ENCODE results near the gene DCLK3. TPM values are rescaled to one million over a fixed set of nuclear protein-coding genes. Genes with fewer than 3 reads are reported as not detected.

Gene DCLK3
- total and polyA plus RNA-seq, 5 donors from 2014 or later = not detected

GRCh38 chr3:36679384-36680200, 84.8 kb downstream of the DCLK3 start:
- DNase-seq (no peak), ATAC-seq (ENCODE audit: low read depth in 2 of 2) (no peak)
- Histone ChIP-seq H3K36me3 (ENCODE audit: control insufficient read depth, insufficient read depth, low read length) (no peaks in the 10 kb centered on the region), H3K9me3 (ENCODE audit: control insufficient read depth in 2 of 2, low read length in 2 of 2) (peaks cover 14 to 27% of the 10 kb centered on the region in 2 experiments), H3K4me1 (ENCODE audit: control insufficient read depth, insufficient read depth, low read length, poor library complexity, severe bottlenecking) (no peaks in the 10 kb centered on the region), H3K4me3 (ENCODE audit: low read depth, low read length) (no peak overlapping the region), H3K27ac (ENCODE audit: insufficient read depth, low read length, poor library complexity, severe bottlenecking) (no peak overlapping the region), H3K27me3 (ENCODE audit: control insufficient read depth, insufficient read depth, low read length) (peaks cover 2% of the 10 kb centered on the region)
- Mint-ChIP-seq H3K27me3 (peaks cover 14% of the 10 kb centered on the region), H3K27ac (no peak overlapping the region), H3K4me3 (no peak overlapping the region), H3K9me3 (peaks cover 2 to 34% (median 6%) of the 10 kb centered on the region in 7 donors), H3K36me3 (peaks cover 3% of the 10 kb centered on the region), H3K4me1 (no peaks in the 10 kb centered on the region)

- no peak for ATAC-seq (ENCODE audit: low read depth in 2 of 2)
- H3K4me1 Mint-ChIP-seq = no peaks in the 10 kb centered on the region
- Histone ChIP-seq H3K27me3 (ENCODE audit: control insufficient read depth, insufficient read depth, low read length) (peaks cover 2% of the 10 kb centered on the region), H3K4me1 (ENCODE audit: control insufficient read depth, insufficient read depth, low read length, poor library complexity, severe bottlenecking) (no peaks in the 10 kb centered on the region), H3K4me3 (ENCODE audit: low read depth, low read length) (no peak overlapping the region), H3K9me3 (ENCODE audit: control insufficient read depth in 2 of 2, low read length in 2 of 2) (peaks cover 14 to 27% of the 10 kb centered on the region in 2 experiments), H3K36me3 (ENCODE audit: control insufficient read depth, insufficient read depth, low read length) (no peaks in the 10 kb centered on the region), H3K27ac (ENCODE audit: insufficient read depth, low read length, poor library complexity, severe bottlenecking) (no peak overlapping the region)
- peaks cover 2 to 37% (median 6%) of the 10 kb centered on the region in 7 donors for H3K9me3 Mint-ChIP-seq
- peaks cover 3% of the 10 kb centered on the region for H3K36me3 Mint-ChIP-seq
- peaks cover 8% of the 10 kb centered on the region for H3K27me3 Mint-ChIP-seq
- H3K4me3 Mint-ChIP-seq = no peak overlapping the region
- H3K27ac Mint-ChIP-seq = no peak overlapping the region
- no peak for DNase-seq
These were observed 85.9 kb downstream of the DCLK3 start for GRCh38 chr3:36678216-36679013.

- no peak for DNase-seq
- H3K27me3 Mint-ChIP-seq = peaks cover 4% of the 10 kb centered on the region
- H3K27me3 ChIP-seq (ENCODE audit: control insufficient read depth, insufficient read depth, low read length) = peaks cover 2% of the 10 kb centered on the region
- H3K27ac ChIP-seq (ENCODE audit: insufficient read depth, low read length, poor library complexity, severe bottlenecking) = no peak overlapping the region
- H3K36me3 ChIP-seq (ENCODE audit: control insufficient read depth, insufficient read depth, low read length) = no peaks in the 10 kb centered on the region
- peaks cover 14 to 27% of the 10 kb centered on the region in 2 experiments for H3K9me3 ChIP-seq (ENCODE audit: control insufficient read depth in 2 of 2, low read length in 2 of 2)
- H3K36me3 Mint-ChIP-seq = peaks cover 3% of the 10 kb centered on the region
- H3K4me3 ChIP-seq (ENCODE audit: low read depth, low read length) = no peak overlapping the region
- H3K27ac Mint-ChIP-seq = no peak overlapping the region
- peaks cover 2 to 39% (median 6%) of the 10 kb centered on the region in 7 donors for H3K9me3 Mint-ChIP-seq
- ATAC-seq (ENCODE audit: low read depth in 2 of 2) = no peak
- H3K4me1 ChIP-seq (ENCODE audit: control insufficient read depth, insufficient read depth, low read length, poor library complexity, severe bottlenecking) = no peaks in the 10 kb centered on the region
- H3K4me1 Mint-ChIP-seq = no peaks in the 10 kb centered on the region
- H3K4me3 Mint-ChIP-seq = no peak overlapping the region
These were observed 86.9 kb downstream of the DCLK3 start for GRCh38 chr3:36677331-36678007.

GRCh38 chr3:36674816-36675215, 89.5 kb downstream of the DCLK3 start:
- ATAC-seq (ENCODE audit: low read depth in 2 of 2) (no peak), DNase-seq (no peak)
- H3K36me3 ChIP-seq (ENCODE audit: control insufficient read depth, insufficient read depth, low read length) = no peaks in the 10 kb centered on the region
- H3K27me3 ChIP-seq (ENCODE audit: control insufficient read depth, insufficient read depth, low read length) = peaks cover 2% of the 10 kb centered on the region
- H3K4me1 ChIP-seq (ENCODE audit: control insufficient read depth, insufficient read depth, low read length, poor library complexity, severe bottlenecking) = no peaks in the 10 kb centered on the region
- Mint-ChIP-seq H3K4me1 (no peaks in the 10 kb centered on the region), H3K27ac (no peak overlapping the region), H3K4me3 (no peak overlapping the region), H3K9me3 (peaks cover 0 to 28% (median 5%) of the 10 kb centered on the region in 7 donors), H3K36me3 (peaks cover 3% of the 10 kb centered on the region), H3K27me3 (peaks cover 4% of the 10 kb centered on the region)
- H3K9me3 ChIP-seq (ENCODE audit: control insufficient read depth in 2 of 2, low read length in 2 of 2) = peaks cover 14 to 22% of the 10 kb centered on the region in 2 experiments
- no peak overlapping the region for H3K4me3 ChIP-seq (ENCODE audit: low read depth, low read length)
- H3K27ac ChIP-seq (ENCODE audit: insufficient read depth, low read length, poor library complexity, severe bottlenecking) = no peak overlapping the region

GRCh38 chr3:36669764-36670163, 94.6 kb downstream of the DCLK3 start:
- DNase-seq (no peak), ATAC-seq (ENCODE audit: low read depth in 2 of 2) (no peak)
- no peaks in the 10 kb centered on the region for H3K4me1 Mint-ChIP-seq
- no peak overlapping the region for H3K27ac ChIP-seq (ENCODE audit: insufficient read depth, low read length, poor library complexity, severe bottlenecking)
- H3K27me3 Mint-ChIP-seq = peaks cover 2% of the 10 kb centered on the region
- no peaks in the 10 kb centered on the region for H3K36me3 ChIP-seq (ENCODE audit: control insufficient read depth, insufficient read depth, low read length)
- H3K4me3 ChIP-seq (ENCODE audit: low read depth, low read length) = no peak overlapping the region
- no peaks in the 10 kb centered on the region for H3K9me3 ChIP-seq (ENCODE audit: control insufficient read depth in 2 of 2, low read length in 2 of 2)
- peaks cover 0 to 5% (median 0%) of the 10 kb centered on the region in 7 donors for H3K9me3 Mint-ChIP-seq
- H3K4me3 Mint-ChIP-seq = no peak overlapping the region
- H3K36me3 Mint-ChIP-seq = no peaks in the 10 kb centered on the region
- no peak overlapping the region for H3K27ac Mint-ChIP-seq
- no peaks in the 10 kb centered on the region for H3K4me1 ChIP-seq (ENCODE audit: control insufficient read depth, insufficient read depth, low read length, poor library complexity, severe bottlenecking)
- H3K27me3 ChIP-seq (ENCODE audit: control insufficient read depth, insufficient read depth, low read length) = no peaks in the 10 kb centered on the region

GRCh38 chr3:36666166-36666565, 98.2 kb downstream of the DCLK3 start:
- H3K36me3 Mint-ChIP-seq = no peaks in the 10 kb centered on the region
- ATAC-seq (ENCODE audit: low read depth in 2 of 2) (no peak), DNase-seq (no peak)
- H3K36me3 ChIP-seq (ENCODE audit: control insufficient read depth, insufficient read depth, low read length) = no peaks in the 10 kb centered on the region
- no peaks in the 10 kb centered on the region for H3K9me3 ChIP-seq (ENCODE audit: control insufficient read depth in 2 of 2, low read length in 2 of 2)
- no peak overlapping the region for H3K27ac Mint-ChIP-seq
- H3K27me3 ChIP-seq (ENCODE audit: control insufficient read depth, insufficient read depth, low read length) = no peaks in the 10 kb centered on the region
- H3K27me3 Mint-ChIP-seq = peaks cover 4% of the 10 kb centered on the region
- H3K4me1 Mint-ChIP-seq = no peaks in the 10 kb centered on the region
- no peak overlapping the region for H3K4me3 ChIP-seq (ENCODE audit: low read depth, low read length)
- H3K4me3 Mint-ChIP-seq = no peak overlapping the region
- H3K9me3 Mint-ChIP-seq = peaks cover 0 to under 1% (median 0%) of the 10 kb centered on the region in 7 donors
- no peak overlapping the region for H3K27ac ChIP-seq (ENCODE audit: insufficient read depth, low read length, poor library complexity, severe bottlenecking)
- no peaks in the 10 kb centered on the region for H3K4me1 ChIP-seq (ENCODE audit: control insufficient read depth, insufficient read depth, low read length, poor library complexity, severe bottlenecking)

- no peaks in the 10 kb centered on the region for H3K9me3 ChIP-seq (ENCODE audit: control insufficient read depth in 2 of 2, low read length in 2 of 2)
These were observed 100.6 kb downstream of the DCLK3 start for GRCh38 chr3:36663666-36664291.

More at GRCh38 chr3:36663666-36664291, 100.6 kb downstream of the DCLK3 start:
- Mint-ChIP-seq H3K9me3 (no peaks in the 10 kb centered on the region), H3K4me3 (no peak overlapping the region), H3K4me1 (no peaks in the 10 kb centered on the region), H3K27ac (no peak overlapping the region), H3K36me3 (no peaks in the 10 kb centered on the region), H3K27me3 (peaks cover 4% of the 10 kb centered on the region)
- DNase-seq (no peak), ATAC-seq (ENCODE audit: low read depth in 2 of 2) (no peak)
- Histone ChIP-seq H3K27ac (ENCODE audit: insufficient read depth, low read length, poor library complexity, severe bottlenecking) (no peak overlapping the region), H3K4me1 (ENCODE audit: control insufficient read depth, insufficient read depth, low read length, poor library complexity, severe bottlenecking) (no peaks in the 10 kb centered on the region), H3K36me3 (ENCODE audit: control insufficient read depth, insufficient read depth, low read length) (no peaks in the 10 kb centered on the region), H3K27me3 (ENCODE audit: control insufficient read depth, insufficient read depth, low read length) (no peaks in the 10 kb centered on the region), H3K4me3 (ENCODE audit: low read depth, low read length) (no peak overlapping the region)

All from CD4-positive, CD25-positive, alpha-beta regulatory T cell (primary cell).